Nephron progenitor cell (in vitro differentiated cells): Measurements from ENCODE around the gene UBE2R2.

Experiments
- DNase-seq: peaks from one replicate; pipeline ENCODE4 v3.0.0; 2021
- H3K27ac Mint-ChIP-seq: 2 replicates; pipeline ENCODE4 v1.8.0; 2021; ENCODE audit warnings: mild to moderate bottlenecking, moderate library complexity, mixed read lengths
- H3K27me3 Mint-ChIP-seq: 2 replicates; pipeline ENCODE4 v1.8.0; 2021; ENCODE audit warnings: mild to moderate bottlenecking, low read depth, mixed read lengths; ENCODE audit not compliant: poor library complexity
- H3K36me3 Mint-ChIP-seq: 2 replicates; pipeline ENCODE4 v1.8.0; 2021; ENCODE audit warnings: low read depth, mixed read lengths
- H3K4me1 Mint-ChIP-seq: 2 replicates; pipeline ENCODE4 v1.8.0; 2021; ENCODE audit warnings: mixed read lengths
- H3K4me3 Mint-ChIP-seq: 2 replicates; pipeline ENCODE4 v1.8.0; 2021; ENCODE audit warnings: mild to moderate bottlenecking, moderate library complexity, mixed read lengths
- H3K9me3 Mint-ChIP-seq: 2 replicates; pipeline ENCODE4 v1.8.0; 2021; ENCODE audit warnings: mild to moderate bottlenecking, moderate library complexity, mixed read lengths
- TF ChIP-seq, protein P1 (sequence below): fragments of 200-600 bp; sonication (generic); IDR thresholded peaks from 2 replicates; pipeline ENCODE4 v1.5.0; 2021; ENCODE audit warnings: antibody characterized with exemption

Gene UBE2R2

DNA sequence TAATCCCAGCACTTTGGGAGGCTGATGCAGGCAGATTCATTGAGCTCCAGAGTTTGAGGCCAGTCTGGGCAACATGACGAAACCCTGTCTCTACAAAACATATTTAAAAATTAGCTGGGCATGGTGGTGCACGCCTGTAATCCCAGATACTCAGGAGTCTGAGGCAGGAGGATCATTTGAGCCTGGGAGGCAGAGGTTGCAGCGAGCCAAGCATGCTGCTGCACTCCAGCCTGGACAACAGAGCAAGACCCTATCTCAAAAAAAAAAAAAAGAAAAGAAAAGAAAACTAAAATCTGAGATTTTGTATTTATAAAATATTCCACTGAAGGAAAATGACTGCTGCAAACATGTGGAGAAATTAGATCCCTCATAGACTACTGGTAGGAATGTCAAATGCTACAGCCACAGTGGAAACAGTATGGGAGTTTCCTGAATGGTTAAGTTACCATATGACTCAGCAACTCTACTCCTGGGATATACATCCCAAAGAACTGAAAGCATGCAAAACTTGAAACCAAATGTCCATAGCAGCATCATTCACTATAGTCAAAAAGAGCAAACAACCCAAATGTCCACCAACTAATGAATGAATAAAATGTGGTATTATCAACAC is 125.6 kb downstream of the UBE2R2 start:
- Mint-ChIP-seq H3K4me1 (no peaks in the 10 kb centered on the region), H3K9me3 (no peaks in the 10 kb centered on the region), H3K27me3 (peaks cover 3% of the 10 kb centered on the region), H3K4me3 (no peak overlapping the region), H3K27ac (no peak overlapping the region), H3K36me3 (peaks cover 71% of the 10 kb centered on the region)
- TF ChIP-seq, protein P1, sequence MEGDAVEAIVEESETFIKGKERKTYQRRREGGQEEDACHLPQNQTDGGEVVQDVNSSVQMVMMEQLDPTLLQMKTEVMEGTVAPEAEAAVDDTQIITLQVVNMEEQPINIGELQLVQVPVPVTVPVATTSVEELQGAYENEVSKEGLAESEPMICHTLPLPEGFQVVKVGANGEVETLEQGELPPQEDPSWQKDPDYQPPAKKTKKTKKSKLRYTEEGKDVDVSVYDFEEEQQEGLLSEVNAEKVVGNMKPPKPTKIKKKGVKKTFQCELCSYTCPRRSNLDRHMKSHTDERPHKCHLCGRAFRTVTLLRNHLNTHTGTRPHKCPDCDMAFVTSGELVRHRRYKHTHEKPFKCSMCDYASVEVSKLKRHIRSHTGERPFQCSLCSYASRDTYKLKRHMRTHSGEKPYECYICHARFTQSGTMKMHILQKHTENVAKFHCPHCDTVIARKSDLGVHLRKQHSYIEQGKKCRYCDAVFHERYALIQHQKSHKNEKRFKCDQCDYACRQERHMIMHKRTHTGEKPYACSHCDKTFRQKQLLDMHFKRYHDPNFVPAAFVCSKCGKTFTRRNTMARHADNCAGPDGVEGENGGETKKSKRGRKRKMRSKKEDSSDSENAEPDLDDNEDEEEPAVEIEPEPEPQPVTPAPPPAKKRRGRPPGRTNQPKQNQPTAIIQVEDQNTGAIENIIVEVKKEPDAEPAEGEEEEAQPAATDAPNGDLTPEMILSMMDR, result no peak
- DNase-seq, result no peak

DNA sequence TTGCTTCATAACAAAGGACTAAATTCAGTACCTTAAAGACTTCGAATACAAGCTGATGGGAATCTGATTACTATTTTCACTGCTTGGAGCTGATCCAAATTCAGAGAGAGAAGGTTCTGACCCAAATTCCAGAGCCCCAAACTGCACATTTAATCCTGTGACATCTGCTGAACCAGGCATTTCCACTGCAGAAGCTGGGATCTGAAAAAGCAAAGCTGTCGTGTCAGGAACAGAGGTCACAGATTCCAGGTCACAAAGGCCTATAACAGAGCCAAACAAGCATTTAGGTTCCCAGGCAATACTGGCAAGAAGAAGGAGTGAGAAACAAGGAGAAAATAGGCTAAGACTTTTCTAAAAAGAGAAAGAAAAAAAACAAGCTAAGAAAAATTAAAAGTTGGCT is 126.4 kb downstream of the UBE2R2 start:
- DNase-seq, result no peak
- TF ChIP-seq, protein P1, result no peak
- Mint-ChIP-seq H3K9me3 (no peaks in the 10 kb centered on the region), H3K27me3 (peaks cover 3% of the 10 kb centered on the region), H3K4me1 (no peaks in the 10 kb centered on the region), H3K27ac (peak overlapping the region; percentile 23), H3K4me3 (no peak overlapping the region), H3K36me3 (peaks cover 79% of the 10 kb centered on the region)

DNA sequence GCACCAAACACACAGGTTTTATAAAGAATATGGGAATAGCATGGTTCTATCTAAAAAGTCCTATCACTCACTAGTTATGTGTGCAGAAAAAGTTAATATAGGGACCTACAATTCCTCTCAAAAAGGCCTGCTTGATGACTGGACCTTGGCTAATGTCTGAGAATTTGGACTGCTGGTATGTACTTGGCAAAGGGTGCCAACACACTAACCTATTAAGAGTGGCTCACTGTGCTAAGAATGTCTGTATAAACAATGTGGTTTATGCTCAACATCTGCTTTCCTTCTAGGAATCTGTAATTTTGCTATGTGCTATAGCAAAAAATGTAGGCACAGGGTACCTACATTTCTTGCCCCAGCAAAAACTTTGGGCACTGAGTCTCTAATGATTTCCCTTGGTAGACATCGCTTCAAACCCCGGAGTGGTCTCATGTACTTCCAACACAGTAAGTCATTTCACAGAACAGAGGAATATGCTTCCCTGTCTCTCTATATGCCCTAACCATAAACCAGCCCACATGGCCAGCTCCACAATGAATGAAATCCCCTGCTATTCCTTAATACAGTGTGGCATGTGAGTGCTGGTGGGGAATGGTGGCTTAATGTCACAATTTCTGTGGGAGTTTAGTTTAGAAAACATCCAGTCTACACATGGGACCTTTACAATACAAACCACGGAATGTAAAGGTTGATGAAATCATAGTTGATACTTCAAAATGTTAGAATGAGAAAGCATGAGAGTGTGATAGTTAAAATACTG is 130.0 kb downstream of the UBE2R2 start:
- Mint-ChIP-seq H3K36me3 (peaks cover 84% of the 10 kb centered on the region), H3K27me3 (no peaks in the 10 kb centered on the region), H3K4me3 (no peak overlapping the region), H3K9me3 (no peaks in the 10 kb centered on the region), H3K27ac (peak overlapping the region; percentile 44), H3K4me1 (no peaks in the 10 kb centered on the region)
- TF ChIP-seq, protein P1, result no peak
- no peak for DNase-seq

DNA sequence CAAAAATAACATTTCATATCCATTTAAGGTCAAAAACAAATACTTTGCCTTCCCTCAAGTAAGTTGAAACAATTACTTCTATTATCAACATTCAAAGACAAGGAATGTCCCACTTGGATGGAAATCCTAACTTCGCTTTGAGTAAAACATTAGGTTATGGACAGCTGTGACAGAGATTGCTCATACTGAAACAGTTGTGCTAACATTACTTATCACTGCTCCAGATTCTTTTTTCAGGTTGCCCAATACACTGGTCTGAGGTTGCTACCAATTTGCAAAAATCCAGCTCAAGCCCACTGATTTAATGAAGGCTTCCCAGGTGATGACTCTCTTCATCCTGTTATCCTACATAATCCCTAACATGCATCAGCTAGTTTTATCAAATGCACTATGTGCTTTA is 133.4 kb downstream of the UBE2R2 start:
- H3K27ac Mint-ChIP-seq, result no peak overlapping the region
- H3K27me3 Mint-ChIP-seq, result no peaks in the 10 kb centered on the region
- TF ChIP-seq, protein P1, result no peak
- DNase-seq, result no peak
- peaks cover 86% of the 10 kb centered on the region for H3K36me3 Mint-ChIP-seq
- H3K4me1 Mint-ChIP-seq, result no peaks in the 10 kb centered on the region
- no peak overlapping the region for H3K4me3 Mint-ChIP-seq
- no peaks in the 10 kb centered on the region for H3K9me3 Mint-ChIP-seq

- no peaks in the 10 kb centered on the region for H3K27me3 Mint-ChIP-seq
- no peak overlapping the region for H3K4me3 Mint-ChIP-seq
- H3K36me3 Mint-ChIP-seq, result peaks cover 83% of the 10 kb centered on the region
- TF ChIP-seq, protein P1, result no peak
- H3K4me1 Mint-ChIP-seq, result no peaks in the 10 kb centered on the region
- no peaks in the 10 kb centered on the region for H3K9me3 Mint-ChIP-seq
- no peak for DNase-seq
- no peak overlapping the region for H3K27ac Mint-ChIP-seq
These were observed 135.1 kb downstream of the UBE2R2 start for GRCh38 chr9:33952066-33952465.

DNA sequence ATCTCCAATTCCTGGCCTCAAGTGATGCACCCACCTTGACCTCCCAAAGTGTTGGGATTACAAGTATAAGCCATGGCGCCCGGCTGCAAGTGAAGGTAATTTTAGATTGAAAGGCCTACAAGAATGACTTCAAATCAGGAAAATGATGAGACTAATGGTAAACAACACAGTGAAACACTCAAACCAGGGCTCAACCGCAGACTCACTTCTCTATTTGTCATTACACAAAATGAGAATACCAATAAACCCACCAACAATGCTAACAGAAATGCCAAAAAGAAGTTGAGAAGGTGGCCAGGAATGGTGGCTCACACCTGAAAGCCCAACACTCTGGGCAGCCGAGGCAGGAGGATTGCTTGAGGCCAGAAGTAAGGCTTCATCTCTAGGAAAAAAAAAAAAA is 139.6 kb downstream of the UBE2R2 start:
- no peaks in the 10 kb centered on the region for H3K27me3 Mint-ChIP-seq
- H3K36me3 Mint-ChIP-seq, result peaks cover 71% of the 10 kb centered on the region
- no peak overlapping the region for H3K4me3 Mint-ChIP-seq
- no peaks in the 10 kb centered on the region for H3K9me3 Mint-ChIP-seq
- no peak for DNase-seq
- no peak overlapping the region for H3K27ac Mint-ChIP-seq
- no peaks in the 10 kb centered on the region for H3K4me1 Mint-ChIP-seq
- TF ChIP-seq, protein P1, result no peak
